Nephron progenitor cell (in vitro differentiated cells): ENCODE data around the gene LIN28B.

Experiments
- DNase-seq: peaks from one replicate; pipeline ENCODE4 v3.0.0; 2021
- H3K27ac Mint-ChIP-seq: 2 replicates; pipeline ENCODE4 v1.8.0; 2021; ENCODE audit warnings: mild to moderate bottlenecking, moderate library complexity, mixed read lengths
- H3K27me3 Mint-ChIP-seq: 2 replicates; pipeline ENCODE4 v1.8.0; 2021; ENCODE audit warnings: mild to moderate bottlenecking, low read depth, mixed read lengths; ENCODE audit not compliant: poor library complexity
- H3K36me3 Mint-ChIP-seq: 2 replicates; pipeline ENCODE4 v1.8.0; 2021; ENCODE audit warnings: low read depth, mixed read lengths
- H3K4me1 Mint-ChIP-seq: 2 replicates; pipeline ENCODE4 v1.8.0; 2021; ENCODE audit warnings: mixed read lengths
- H3K4me3 Mint-ChIP-seq: 2 replicates; pipeline ENCODE4 v1.8.0; 2021; ENCODE audit warnings: mild to moderate bottlenecking, moderate library complexity, mixed read lengths
- H3K9me3 Mint-ChIP-seq: 2 replicates; pipeline ENCODE4 v1.8.0; 2021; ENCODE audit warnings: mild to moderate bottlenecking, moderate library complexity, mixed read lengths
- TF ChIP-seq, protein P1 (sequence below): fragments of 200-600 bp; sonication (generic); IDR thresholded peaks from 2 replicates; pipeline ENCODE4 v1.5.0; 2021; ENCODE audit warnings: antibody characterized with exemption

LIN28B gene

GRCh38 chr6:105041880-105042279 lies 85.0 kb downstream of the LIN28B start:
- Mint-ChIP-seq H3K9me3 (peaks cover 10% of the 10 kb centered on the region), H3K27me3 (no peaks in the 10 kb centered on the region), H3K36me3 (peaks cover 50% of the 10 kb centered on the region), H3K4me3 (no peak overlapping the region), H3K27ac (peak overlapping the region; percentile 99), H3K4me1 (peaks cover 37% of the 10 kb centered on the region)
- TF ChIP-seq, protein P1, sequence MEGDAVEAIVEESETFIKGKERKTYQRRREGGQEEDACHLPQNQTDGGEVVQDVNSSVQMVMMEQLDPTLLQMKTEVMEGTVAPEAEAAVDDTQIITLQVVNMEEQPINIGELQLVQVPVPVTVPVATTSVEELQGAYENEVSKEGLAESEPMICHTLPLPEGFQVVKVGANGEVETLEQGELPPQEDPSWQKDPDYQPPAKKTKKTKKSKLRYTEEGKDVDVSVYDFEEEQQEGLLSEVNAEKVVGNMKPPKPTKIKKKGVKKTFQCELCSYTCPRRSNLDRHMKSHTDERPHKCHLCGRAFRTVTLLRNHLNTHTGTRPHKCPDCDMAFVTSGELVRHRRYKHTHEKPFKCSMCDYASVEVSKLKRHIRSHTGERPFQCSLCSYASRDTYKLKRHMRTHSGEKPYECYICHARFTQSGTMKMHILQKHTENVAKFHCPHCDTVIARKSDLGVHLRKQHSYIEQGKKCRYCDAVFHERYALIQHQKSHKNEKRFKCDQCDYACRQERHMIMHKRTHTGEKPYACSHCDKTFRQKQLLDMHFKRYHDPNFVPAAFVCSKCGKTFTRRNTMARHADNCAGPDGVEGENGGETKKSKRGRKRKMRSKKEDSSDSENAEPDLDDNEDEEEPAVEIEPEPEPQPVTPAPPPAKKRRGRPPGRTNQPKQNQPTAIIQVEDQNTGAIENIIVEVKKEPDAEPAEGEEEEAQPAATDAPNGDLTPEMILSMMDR: no peak
- no peak for DNase-seq

- DNase-seq: no peak
- peaks cover 33% of the 10 kb centered on the region for H3K4me1 Mint-ChIP-seq
- TF ChIP-seq, protein P1: no peak
- peaks cover 58% of the 10 kb centered on the region for H3K36me3 Mint-ChIP-seq
- peaks cover 18% of the 10 kb centered on the region for H3K9me3 Mint-ChIP-seq
- peak overlapping the region; percentile 10 for H3K4me3 Mint-ChIP-seq
- H3K27ac Mint-ChIP-seq: peak overlapping the region; percentile 99
- no peaks in the 10 kb centered on the region for H3K27me3 Mint-ChIP-seq
Observed at GRCh38 chr6:105042648-105043047, 85.7 kb downstream of the LIN28B start.

DNA sequence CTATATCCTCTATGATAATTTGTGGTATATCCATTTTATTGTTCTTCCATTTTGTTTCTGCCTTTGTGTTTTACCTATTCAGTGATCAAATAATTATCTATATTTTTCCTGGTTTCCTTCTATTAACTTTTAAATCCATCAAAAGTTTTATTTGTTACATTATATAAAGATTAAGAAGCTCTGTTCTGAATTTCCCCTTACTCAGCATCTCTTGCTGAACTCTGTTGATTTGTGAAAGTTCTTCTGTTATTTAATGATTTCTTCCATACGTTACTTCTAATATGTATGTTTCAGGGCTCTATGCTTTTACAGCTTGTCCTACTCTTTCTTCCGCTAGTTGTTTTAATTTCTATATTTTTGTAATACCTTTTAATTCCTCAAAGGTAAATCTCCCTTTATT lies 87.1 kb downstream of the LIN28B start:
- H3K4me3 Mint-ChIP-seq: no peak overlapping the region

GRCh38 chr6:105045526-105045925 lies 88.6 kb downstream of the LIN28B start:
- no peak overlapping the region for H3K27ac Mint-ChIP-seq
- peaks cover 45% of the 10 kb centered on the region for H3K9me3 Mint-ChIP-seq
- no peak for DNase-seq
- no peak overlapping the region for H3K4me3 Mint-ChIP-seq
- H3K4me1 Mint-ChIP-seq: peaks cover 21% of the 10 kb centered on the region
- TF ChIP-seq, protein P1: no peak
- H3K27me3 Mint-ChIP-seq: no peaks in the 10 kb centered on the region
- H3K36me3 Mint-ChIP-seq: peaks cover 77% of the 10 kb centered on the region

More for the DNA sequence above, 87.1 kb downstream of the LIN28B start:
- Mint-ChIP-seq H3K4me1 (peaks cover 21% of the 10 kb centered on the region), H3K36me3 (peaks cover 62% of the 10 kb centered on the region), H3K27ac (no peak overlapping the region), H3K27me3 (no peaks in the 10 kb centered on the region), H3K9me3 (peaks cover 31% of the 10 kb centered on the region)
- TF ChIP-seq, protein P1: no peak
- DNase-seq: no peak

DNA sequence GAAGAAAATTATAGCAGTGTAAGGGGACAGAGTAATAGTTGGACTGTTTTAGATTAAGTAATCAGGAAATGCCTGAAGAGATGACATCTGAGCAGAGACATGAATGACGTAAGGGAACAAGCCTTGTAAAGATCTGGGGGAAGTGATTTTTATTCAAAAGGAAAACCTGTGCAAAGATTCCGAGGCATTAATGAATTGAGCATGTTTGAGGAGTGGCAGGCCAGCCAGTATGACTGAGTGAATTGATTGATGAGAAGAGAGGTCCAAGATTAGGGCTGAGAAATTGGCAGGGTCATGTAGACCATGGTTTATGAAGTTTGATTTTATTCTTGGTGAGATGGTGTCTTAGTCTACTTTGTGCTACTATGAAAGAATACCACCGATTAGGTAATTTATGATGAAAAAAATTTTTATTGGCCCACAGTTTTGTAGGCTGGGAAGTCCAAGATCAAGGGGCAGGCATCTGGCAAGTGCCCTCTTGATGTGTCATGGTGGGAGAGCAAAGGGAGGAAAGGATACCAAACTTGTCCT lies 95.1 kb downstream of the LIN28B start:
- peaks cover 65% of the 10 kb centered on the region for H3K9me3 Mint-ChIP-seq
- no peaks in the 10 kb centered on the region for H3K27me3 Mint-ChIP-seq
- H3K4me1 Mint-ChIP-seq: peaks cover 28% of the 10 kb centered on the region
- peaks cover 96% of the 10 kb centered on the region for H3K36me3 Mint-ChIP-seq
- no peak overlapping the region for H3K4me3 Mint-ChIP-seq
- H3K27ac Mint-ChIP-seq: peak overlapping the region; percentile 49
- TF ChIP-seq, protein P1: no peak
- DNase-seq: no peak

GRCh38 chr6:105056646-105057045 lies 99.7 kb downstream of the LIN28B start:
- Mint-ChIP-seq H3K4me3 (peak overlapping the region; percentile 30), H3K4me1 (peaks cover 51% of the 10 kb centered on the region), H3K36me3 (peaks cover 62% of the 10 kb centered on the region), H3K27me3 (no peaks in the 10 kb centered on the region), H3K27ac (peak overlapping the region; percentile 97), H3K9me3 (peaks cover 24% of the 10 kb centered on the region)
- TF ChIP-seq, protein P1: no peak
- DNase-seq: no peak
